C4-2B (cell line): ENCODE data around the gene GNG5.

Source experiments
- ZFX ChIP-seq: fragments of 450-650 bp; IDR thresholded peaks from 2 replicates; pipeline ENCODE4 v1.6.1; 2017
- TF ChIP-seq, protein P1 (sequence below): fragments of 450-650 bp; conservative IDR thresholded peaks from 2 replicates; pipeline ENCODE4 v1.5.1; 2017; ENCODE audit warnings: mild to moderate bottlenecking

DNA sequence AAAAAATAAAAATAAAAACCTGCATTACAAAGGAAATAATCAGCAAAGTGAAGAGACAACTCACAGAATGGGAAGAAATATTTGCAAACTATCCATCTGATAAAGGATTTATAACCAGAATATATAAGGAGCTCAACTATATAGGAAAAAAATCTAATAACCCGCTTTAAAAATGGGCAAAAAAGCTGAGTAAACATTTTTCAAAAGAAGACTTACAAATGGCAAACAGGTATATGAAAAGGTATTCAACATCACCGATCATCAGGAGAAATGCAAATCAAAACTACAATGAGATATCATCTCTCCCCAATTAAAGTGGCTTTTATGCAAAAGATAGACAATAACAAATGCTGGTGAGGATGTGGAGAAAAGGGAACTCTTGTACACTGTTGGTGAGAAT, 3.8 kb upstream of the GNG5 start:
- TF ChIP-seq, protein P1, sequence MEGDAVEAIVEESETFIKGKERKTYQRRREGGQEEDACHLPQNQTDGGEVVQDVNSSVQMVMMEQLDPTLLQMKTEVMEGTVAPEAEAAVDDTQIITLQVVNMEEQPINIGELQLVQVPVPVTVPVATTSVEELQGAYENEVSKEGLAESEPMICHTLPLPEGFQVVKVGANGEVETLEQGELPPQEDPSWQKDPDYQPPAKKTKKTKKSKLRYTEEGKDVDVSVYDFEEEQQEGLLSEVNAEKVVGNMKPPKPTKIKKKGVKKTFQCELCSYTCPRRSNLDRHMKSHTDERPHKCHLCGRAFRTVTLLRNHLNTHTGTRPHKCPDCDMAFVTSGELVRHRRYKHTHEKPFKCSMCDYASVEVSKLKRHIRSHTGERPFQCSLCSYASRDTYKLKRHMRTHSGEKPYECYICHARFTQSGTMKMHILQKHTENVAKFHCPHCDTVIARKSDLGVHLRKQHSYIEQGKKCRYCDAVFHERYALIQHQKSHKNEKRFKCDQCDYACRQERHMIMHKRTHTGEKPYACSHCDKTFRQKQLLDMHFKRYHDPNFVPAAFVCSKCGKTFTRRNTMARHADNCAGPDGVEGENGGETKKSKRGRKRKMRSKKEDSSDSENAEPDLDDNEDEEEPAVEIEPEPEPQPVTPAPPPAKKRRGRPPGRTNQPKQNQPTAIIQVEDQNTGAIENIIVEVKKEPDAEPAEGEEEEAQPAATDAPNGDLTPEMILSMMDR = no peak
- no peak for TF ChIP-seq ZFX
